Endodermal cell (in vitro differentiated cells): ENCODE measurements around the gene ADAMTS16. TPM values are rescaled to one million over a fixed set of nuclear protein-coding genes. Genes with fewer than 3 reads are reported as not detected.

ENCODE experiments used
- DNase-seq: peaks from one replicate; pipeline ENCODE4 v3.0.0-alpha.2; 2017
- H3K27ac ChIP-seq: 2 replicates; pipeline ENCODE4 v1.5.1; 2013; ENCODE audit warnings: mild to moderate bottlenecking, low read depth, low read length, moderate library complexity
- H3K27me3 ChIP-seq: 2 replicates; pipeline ENCODE4 v1.6.1; 2013; ENCODE audit warnings: mild to moderate bottlenecking, low read length, moderate library complexity; ENCODE audit not compliant: insufficient read depth, control insufficient read depth, poor library complexity, severe bottlenecking
- H3K36me3 ChIP-seq: 2 replicates; pipeline ENCODE4 v1.7.0; 2013; ENCODE audit warnings: mild to moderate bottlenecking, low read length, moderate library complexity; ENCODE audit not compliant: control insufficient read depth, insufficient read depth
- H3K4me1 ChIP-seq: one replicate; pipeline ENCODE4 v1.7.0; 2013; ENCODE audit warnings: low read length; ENCODE audit not compliant: control insufficient read depth, insufficient read depth
- H3K4me3 ChIP-seq: 2 replicates; pipeline ENCODE4 v1.5.1; 2013; ENCODE audit warnings: mild to moderate bottlenecking, low read length, moderate library complexity
- H3K9ac ChIP-seq: 2 replicates; pipeline ENCODE4 v1.6.1; 2013; ENCODE audit warnings: mild to moderate bottlenecking, low read length, moderate library complexity; ENCODE audit not compliant: poor library complexity, severe bottlenecking; ENCODE audit errors: extremely low read depth
- H3K9me3 ChIP-seq: 2 replicates; pipeline ENCODE4 v1.6.1; 2013; ENCODE audit warnings: mild to moderate bottlenecking, low read length, moderate library complexity; ENCODE audit not compliant: control insufficient read depth
- H3K27ac Mint-ChIP-seq: 2 replicates; pipeline ENCODE4 v1.8.0; 2020; ENCODE audit warnings: mixed read lengths
- H3K27me3 Mint-ChIP-seq: 2 replicates; pipeline ENCODE4 v1.8.0; 2021; ENCODE audit warnings: mild to moderate bottlenecking, mixed read lengths; ENCODE audit not compliant: insufficient read depth
- H3K36me3 Mint-ChIP-seq: 2 replicates; pipeline ENCODE4 v1.8.0; 2020; ENCODE audit warnings: low read depth, mixed read lengths
- H3K4me1 Mint-ChIP-seq: 2 replicates; pipeline ENCODE4 v1.8.0; 2020; ENCODE audit warnings: mixed read lengths
- H3K4me3 Mint-ChIP-seq: 2 replicates; pipeline ENCODE4 v1.8.0; 2020; ENCODE audit warnings: mild to moderate bottlenecking, moderate library complexity, mixed read lengths
- H3K9me3 Mint-ChIP-seq: 2 replicates; pipeline ENCODE4 v1.8.0; 2020; ENCODE audit warnings: mild to moderate bottlenecking, mixed read lengths
- CTCF ChIP-seq: fragments of 200-600 bp; sonication (generic); conservative IDR thresholded peaks from 2 replicates; pipeline ENCODE4 v1.5.0; 2021; ENCODE audit warnings: antibody characterized with exemption, mild to moderate bottlenecking
- WGBS, 2 experiments: methylation state at CpG; one replicate each; pipeline versions ENCODE4 v1.1.5 to v1.1.7; 2013; ENCODE audit warnings: missing lambda C conversion rate in 2 of 2, mixed read lengths in 1 of 2; ENCODE audit not compliant: insufficient coverage in 1 of 2, insufficient read length in 1 of 2; 5-methylcytosine and 5-hydroxymethylcytosine counted together
- long read RNA-seq, 4 experiments: library from polyadenylated mRNA in 2 of 4; library from RNA in 1 of 4; library from capped mRNA in 1 of 4; stranded (forward) in 3 of 4; unstranded in 1 of 4; transcript quantifications; one replicate each; pipeline ENCODE4 v2.0.0, GENCODE V29; 2020 to 2021; ENCODE audit warnings: inconsistent platforms in 1 of 4
- polyA plus RNA-seq, 2 experiments: library from polyadenylated mRNA; stranded (reverse); fragments of 50-300 nt; gene quantifications; one replicate each; pipeline ENCODE4 v1.2.3, GENCODE V29; 2013
- total RNA-seq, 2 donors: library from RNA; stranded (reverse); fragmentation: NEBNext Ultra II Directional in 1 of 2; extraction: Animal tissue kit (Norgen Biotek cat#: 25700) in 1 of 2; gene quantifications; 2 replicates in 1 of 2; 3 replicates in 1 of 2; pipeline ENCODE4 v1.2.1, GENCODE V29; 2021

Gene ADAMTS16
- 1 to 10 TPM in 1 of 2 donors, under 1 TPM in 1; 0.77 to 7.4 TPM for total RNA-seq
- polyA plus RNA-seq (2013, experiment 1 of 2), result 3.3 TPM
- 5.1 TPM for polyA plus RNA-seq (2013, experiment 2 of 2)
- long read RNA-seq, experiment 1, partial matches to known transcripts, result 0 of 1 reads
- long read RNA-seq, experiment 1, other reads (novel, unspliced or antisense), result 1 of 1 reads
- long read RNA-seq, experiment 2, partial matches to known transcripts, result 0 of 1 reads
- long read RNA-seq, experiment 2, other reads (novel, unspliced or antisense), result 1 of 1 reads
- long read RNA-seq, experiment 3, full-length matches to known transcripts, result 14 of 31 reads
- long read RNA-seq, experiment 3, partial matches to known transcripts, result 11 of 31 reads
- long read RNA-seq, experiment 3, other reads (novel, unspliced or antisense), result 6 of 31 reads
- long read RNA-seq, experiment 4, result 0 reads

GRCh38 chr5:5139777-5140478 lies at the start of gene ADAMTS16:
Gene ADAMTS16 (plus strand): TSS chr5:5140330. CDS start chr5:5140468, 138 bp downstream.
- Histone ChIP-seq H3K4me1 (peaks cover 1% of the 10 kb centered on the region), H3K27me3 (peaks cover 21% of the 10 kb centered on the region), H3K9me3 (no peaks in the 10 kb centered on the region), H3K27ac (no peak within 1 kb of the TSS), H3K9ac (peak within 1 kb of the TSS; percentile 30), H3K4me3 (peak within 1 kb of the TSS; percentile 79), H3K36me3 (no peaks in the 10 kb centered on the region)
- Mint-ChIP-seq H3K27me3 (peaks cover 27% of the 10 kb centered on the region), H3K27ac (no peak within 1 kb of the TSS), H3K36me3 (peaks cover 20% of the 10 kb centered on the region), H3K4me1 (peaks cover 27% of the 10 kb centered on the region), H3K4me3 (peak within 1 kb of the TSS; percentile 70), H3K9me3 (peaks cover 14% of the 10 kb centered on the region)
- peak; percentile 85 for DNase-seq
- WGBS, 2 experiments, result 0% methylated on average over 7 to 74 of the region's 76 CpGs
- TF ChIP-seq CTCF, result no peak

- Histone ChIP-seq H3K9me3 (no peaks in the 10 kb centered on the region), H3K9ac (no peak overlapping the region), H3K4me1 (no peaks in the 10 kb centered on the region), H3K27me3 (no peaks in the 10 kb centered on the region), H3K4me3 (no peak overlapping the region), H3K36me3 (no peaks in the 10 kb centered on the region), H3K27ac (no peak overlapping the region)
- no peaks in the 10 kb centered on the region for H3K36me3 Mint-ChIP-seq
- no peak for DNase-seq
- H3K9me3 Mint-ChIP-seq, result peaks cover 3% of the 10 kb centered on the region
- no peak for TF ChIP-seq CTCF
- H3K4me1 Mint-ChIP-seq, result peaks cover 2% of the 10 kb centered on the region
- no peak overlapping the region for H3K4me3 Mint-ChIP-seq
- no peak overlapping the region for H3K27ac Mint-ChIP-seq
- H3K27me3 Mint-ChIP-seq, result no peaks in the 10 kb centered on the region
- WGBS, 2 experiments, result 84% methylated on average over 1 of the region's 1 CpG; no CpG with 5 or more reads in 1 of the 2 experiments
These were observed 48.0 kb upstream of the ADAMTS16 start for GRCh38 chr5:5092149-5092548.

- no peaks in the 10 kb centered on the region for H3K36me3 ChIP-seq
- Mint-ChIP-seq H3K4me3 (no peak overlapping the region), H3K9me3 (peaks cover 2% of the 10 kb centered on the region), H3K27me3 (no peaks in the 10 kb centered on the region), H3K27ac (no peak overlapping the region), H3K36me3 (no peaks in the 10 kb centered on the region), H3K4me1 (no peaks in the 10 kb centered on the region)
- no peaks in the 10 kb centered on the region for H3K4me1 ChIP-seq
- H3K9me3 ChIP-seq, result no peaks in the 10 kb centered on the region
- no peak for DNase-seq
- 83 to 93% methylated on average over 2 to 4 of the region's 4 CpGs for WGBS, 2 experiments
- H3K27me3 ChIP-seq, result no peaks in the 10 kb centered on the region
- no peak for TF ChIP-seq CTCF
- no peak overlapping the region for H3K27ac ChIP-seq
- H3K9ac ChIP-seq, result no peak overlapping the region
- no peak overlapping the region for H3K4me3 ChIP-seq
These were observed 39.5 kb upstream of the ADAMTS16 start for GRCh38 chr5:5100635-5101034.
